IMR-90 (cell line): ENCODE measurements around the gene TK1. TPM values are rescaled to one million over a fixed set of nuclear protein-coding genes. Genes with fewer than 3 reads are reported as not detected.

ENCODE experiments used
- ATAC-seq: fragments of 200-7000 bp; cut with Tn5 transposase; 2 replicates; pipeline ENCODE4 v1.9.1; 2020; ENCODE audit warnings: low read depth, mild to moderate bottlenecking, moderate library complexity
- BruUV-seq: library from RNA; stranded (reverse); fragments of 400-500 nt; replicated peaks from 2 replicates; lab custom pipeline; 2021; lab: Mats Ljungman, UMichigan
- CTCF ChIA-PET: fragments of 300-600 bp; formaldehyde crosslinking; extraction: SDS; loops from one replicate; lab custom pipeline; 2021; ENCODE audit warnings: antibody characterized with exemption; lab: Yijun Ruan, JAX
- POLR2A ChIA-PET: fragments of 300-600 bp; sonication (Branson Sonifier 250); formaldehyde crosslinking; loops from one replicate; lab custom pipeline; 2022; ENCODE audit warnings: antibody characterized with exemption; ENCODE audit not compliant: unreplicated experiment; lab: Charles Lee
- DNase-seq: peaks from one replicate; pipeline ENCODE4 v3.0.0; 2013
- H2AFZ ChIP-seq: replicated peaks from 2 replicates; pipeline ENCODE3; 2013; ENCODE audit warnings: low read length, mild to moderate bottlenecking; ENCODE audit not compliant: poor library complexity
- H2AK5ac ChIP-seq: 2 replicates; pipeline ENCODE4 v1.6.1; 2013; ENCODE audit warnings: low read depth, low read length, inconsistent platforms
- H2AK9ac ChIP-seq: replicated peaks from 2 replicates; pipeline ENCODE3; 2013; ENCODE audit warnings: mild to moderate bottlenecking, low read depth, low read length, moderate library complexity; ENCODE audit not compliant: poor library complexity
- H2BK120ac ChIP-seq: 2 replicates; pipeline ENCODE4 v1.6.1; 2013; ENCODE audit warnings: low read depth, low read length, inconsistent platforms
- H2BK15ac ChIP-seq: 3 replicates; pipeline ENCODE4 v1.6.1; 2013; ENCODE audit warnings: low read depth, low read length, inconsistent platforms
- H2BK20ac ChIP-seq: 2 replicates; pipeline ENCODE4 v1.6.1; 2013; ENCODE audit warnings: low read depth, mild to moderate bottlenecking, inconsistent platforms, low read length, moderate library complexity
- H2BK5ac ChIP-seq: 2 replicates; pipeline ENCODE4 v1.6.1; 2013; ENCODE audit warnings: mild to moderate bottlenecking, low read depth, low read length, inconsistent platforms; ENCODE audit not compliant: poor library complexity, severe bottlenecking
- H3K14ac ChIP-seq: replicated peaks from 2 replicates; pipeline ENCODE4 v1.6.1; 2013; ENCODE audit warnings: low read depth, low read length, inconsistent platforms
- H3K18ac ChIP-seq: 2 replicates; pipeline ENCODE4 v1.6.1; 2013; ENCODE audit warnings: low read depth, low read length, control low read depth
- H3K23ac ChIP-seq: 2 replicates; pipeline ENCODE4 v1.6.1; 2013; ENCODE audit warnings: low read depth, low read length, inconsistent platforms
- H3K27ac ChIP-seq: 2 replicates; pipeline ENCODE4 v1.5.1; 2013; ENCODE audit warnings: mild to moderate bottlenecking, control low read depth, low read length; ENCODE audit not compliant: insufficient read depth
- H3K27me3 ChIP-seq: 2 replicates; pipeline ENCODE4 v1.6.1; 2013; ENCODE audit warnings: low read length; ENCODE audit not compliant: control insufficient read depth, insufficient read depth
- H3K36me3 ChIP-seq: 2 replicates; pipeline ENCODE4 v1.6.1; 2013; ENCODE audit warnings: low read length, mixed read lengths; ENCODE audit not compliant: control insufficient read depth, insufficient read depth
- H3K4ac ChIP-seq: 2 replicates; pipeline ENCODE4 v1.6.1; 2013; ENCODE audit warnings: low read depth, low read length, inconsistent platforms
- H3K4me1 ChIP-seq: 2 replicates; pipeline ENCODE4 v1.6.1; 2013; ENCODE audit warnings: low read length, mixed read lengths; ENCODE audit not compliant: control insufficient read depth, insufficient read depth
- H3K4me2 ChIP-seq: 2 replicates; pipeline ENCODE4 v1.6.1; 2013; ENCODE audit warnings: low read depth, mild to moderate bottlenecking, control low read depth, low read length, moderate library complexity
- H3K4me3 ChIP-seq: 2 replicates; pipeline ENCODE4 v1.5.1; 2013; ENCODE audit warnings: low read depth, mild to moderate bottlenecking, control low read depth, low read length, moderate library complexity; ENCODE audit not compliant: insufficient read depth
- H3K56ac ChIP-seq: 2 replicates; pipeline ENCODE4 v1.6.1; 2013; ENCODE audit warnings: low read length, inconsistent platforms; ENCODE audit not compliant: insufficient read depth; ENCODE audit errors: extremely low read depth
- H3K79me1 ChIP-seq, 2 experiments: 2 replicates each; pipeline ENCODE4 v1.6.1; 2013; ENCODE audit warnings: low read length in 2 of 2, inconsistent platforms in 1 of 2, low read depth in 1 of 2
- H3K9ac ChIP-seq: 2 replicates; pipeline ENCODE4 v1.6.1; 2013; ENCODE audit warnings: low read depth, low read length, control low read depth
- H3K9me1 ChIP-seq: 2 replicates; pipeline ENCODE4 v1.6.1; 2013; ENCODE audit warnings: low read length, inconsistent platforms; ENCODE audit not compliant: insufficient read depth
- H3K9me3 ChIP-seq: 2 replicates; pipeline ENCODE4 v1.6.1; 2013; ENCODE audit warnings: low read length; ENCODE audit not compliant: control insufficient read depth, insufficient read depth
- H4K20me1 ChIP-seq: 2 replicates; pipeline ENCODE4 v1.6.1; 2013; ENCODE audit warnings: low read length, inconsistent platforms; ENCODE audit not compliant: insufficient read depth
- H4K5ac ChIP-seq: 2 replicates; pipeline ENCODE4 v1.6.1; 2013; ENCODE audit warnings: mild to moderate bottlenecking, low read depth, low read length, control low read depth
- H4K8ac ChIP-seq, 2 experiments: 2 replicates each; pipeline ENCODE4 v1.6.1; 2013; ENCODE audit warnings: low read depth in 2 of 2, low read length in 2 of 2, control low read depth in 1 of 2, inconsistent platforms in 1 of 2
- H4K91ac ChIP-seq: 2 replicates; pipeline ENCODE4 v1.6.1; 2013; ENCODE audit warnings: low read depth, low read length, inconsistent platforms; ENCODE audit not compliant: insufficient read depth
- BHLHE40 ChIP-seq: fragments of 150-350 bp; IDR thresholded peaks from 2 replicates; pipeline ENCODE4 v1.6.1; 2016; ENCODE audit warnings: mild to moderate bottlenecking, low read depth, low read length
- CEBPB ChIP-seq: IDR thresholded peaks from 2 replicates; pipeline ENCODE4 v1.6.1; 2012; ENCODE audit warnings: low read depth, low read length, improper control_type of control experiment
- CHD1 ChIP-seq: IDR thresholded peaks from 2 replicates; pipeline ENCODE4 v1.6.1; 2012; ENCODE audit warnings: low read depth, low read length, improper control_type of control experiment
- CTCF ChIP-seq: conservative IDR thresholded peaks from 2 replicates; pipeline ENCODE4 v1.5.1; 2012; ENCODE audit warnings: mild to moderate bottlenecking, low read depth, low read length, improper control_type of control experiment
- ELK1 ChIP-seq: fragments of 150-350 bp; IDR thresholded peaks from 2 replicates; pipeline ENCODE4 v1.6.1; 2016; ENCODE audit warnings: low read depth, mild to moderate bottlenecking, low read length, moderate library complexity, borderline replicate concordance
- FOS ChIP-seq: fragments of 150-350 bp; IDR thresholded peaks from 2 replicates; pipeline ENCODE4 v1.6.1; 2016; ENCODE audit warnings: low read depth, low read length
- MAFK ChIP-seq: IDR thresholded peaks from 2 replicates; pipeline ENCODE4 v1.6.1; 2012; ENCODE audit warnings: low read depth, low read length, improper control_type of control experiment
- MAZ ChIP-seq: IDR thresholded peaks from 2 replicates; pipeline ENCODE4 v1.6.1; 2012; ENCODE audit warnings: low read depth, mild to moderate bottlenecking, low read length, improper control_type of control experiment, moderate library complexity, borderline replicate concordance
- MXI1 ChIP-seq: IDR thresholded peaks from 2 replicates; pipeline ENCODE4 v1.6.1; 2012; ENCODE audit warnings: low read depth, mild to moderate bottlenecking, low read length, moderate library complexity, borderline replicate concordance
- POLR2A ChIP-seq: IDR thresholded peaks from 2 replicates; pipeline ENCODE4 v1.6.1; 2012; ENCODE audit warnings: mild to moderate bottlenecking, low read depth, low read length
- RAD21 ChIP-seq: IDR thresholded peaks from 2 replicates; pipeline ENCODE4 v1.6.1; 2012; ENCODE audit warnings: low read length, improper control_type of control experiment
- RCOR1 ChIP-seq: IDR thresholded peaks from 2 replicates; pipeline ENCODE4 v1.6.1; 2012; ENCODE audit warnings: mild to moderate bottlenecking, low read length, improper control_type of control experiment; ENCODE audit not compliant: insufficient replicate concordance
- RFX5 ChIP-seq: IDR thresholded peaks from 2 replicates; pipeline ENCODE4 v1.8.0; 2012; ENCODE audit warnings: low read depth, mild to moderate bottlenecking, low read length, moderate library complexity
- SMC3 ChIP-seq: fragments of 150-350 bp; IDR thresholded peaks from 2 replicates; pipeline ENCODE4 v1.6.1; 2016; ENCODE audit warnings: low read depth, mild to moderate bottlenecking, antibody characterized with exemption, low read length, moderate library complexity
- USF2 ChIP-seq: fragments of 150-350 bp; IDR thresholded peaks from 2 replicates; pipeline ENCODE4 v1.6.1; 2017; ENCODE audit warnings: mild to moderate bottlenecking, antibody characterized with exemption, low read length, low read depth
- WGBS, 2 experiments: methylation state at CpG; one replicate each; pipeline versions ENCODE4 v1.1.5 to v1.1.7; 2013; ENCODE audit warnings: missing lambda C conversion rate in 2 of 2; ENCODE audit not compliant: insufficient read length in 1 of 2; ENCODE audit errors: extremely low coverage in 2 of 2; 5-methylcytosine and 5-hydroxymethylcytosine counted together
- dilution Hi-C: fragments of 300-500 bp; cut with HindIII; formaldehyde crosslinking; loops from one replicate; pipeline ENCODE4 v1.14.3; 2018; ENCODE audit warnings: low sequenced_read_pairs; ENCODE audit not compliant: unreplicated experiment
- in situ Hi-C: fragments of 300-500 bp; cut with MboI; formaldehyde crosslinking; loops from 3 replicates; pipeline ENCODE4 v1.14.3; 2019; ENCODE audit warnings: low sequenced_read_pairs, inconsistent platforms, mixed read lengths
- intact Hi-C: fragments of 100-400 bp; cut with micrococcal nuclease; formaldehyde crosslinking; loops from 2 replicates; pipeline ENCODE4 v1.10.0; 2022
- polyA plus RNA-seq, 3 experiments: library from polyadenylated mRNA; depleted of rRNA; stranded (reverse); fragments of >200 nt; gene quantifications; 2 replicates each; pipeline ENCODE4 v1.2.3, GENCODE V29; 2012; ENCODE audit warnings: low replicate concordance in 1 of 3
- total RNA-seq: library from RNA; depleted of rRNA; stranded (reverse); fragments of >200 nt; gene quantifications from 2 replicates; pipeline ENCODE4 v1.2.3, GENCODE V29; 2012

The TK1 gene
- total and polyA plus RNA-seq, 2 of the 4 experiments (the other 2 are of a cell fraction), result 150 to 219 TPM

GRCh38 chr17:78205124-78205775 is 18.4 kb upstream of the TK1 start:
- no peak overlapping the region for H4K8ac ChIP-seq
- no peaks in the 10 kb centered on the region for H3K4me1 ChIP-seq
- H3K9me3 ChIP-seq, result no peaks in the 10 kb centered on the region
- no peak for TF ChIP-seq MAFK
- no peak for TF ChIP-seq RFX5
- TF ChIP-seq MAZ, result no peak
- TF ChIP-seq MXI1, result no peak
- no peak for TF ChIP-seq RCOR1
- no peak for TF ChIP-seq FOS
- TF ChIP-seq POLR2A, result no peak
- TF ChIP-seq USF2, result no peak
- TF ChIP-seq CHD1, result no peak
- no peak for TF ChIP-seq RAD21
- TF ChIP-seq SMC3, result no peak
- TF ChIP-seq CEBPB, result no peak
- no peak for TF ChIP-seq BHLHE40
- TF ChIP-seq CTCF, result no peak
- TF ChIP-seq ELK1, result no peak
- no peak overlapping the region for H3K23ac ChIP-seq
- no peaks in the 10 kb centered on the region for H4K20me1 ChIP-seq
- no peak overlapping the region for H2AFZ ChIP-seq
- H2BK5ac ChIP-seq, result no peak overlapping the region
- H2BK120ac ChIP-seq, result no peak overlapping the region
- no peak overlapping the region for H3K18ac ChIP-seq
- no peak overlapping the region; the same call in 1 of the 2 replicates for H3K56ac ChIP-seq
- no peak overlapping the region for H2BK15ac ChIP-seq
- H3K14ac ChIP-seq, result no peak overlapping the region
- H3K4me3 ChIP-seq, result no peak overlapping the region
- no TSS peak for BruUV-seq
- H3K9ac ChIP-seq, result no peak overlapping the region
- ATAC-seq, result no peak
- no peaks in the 10 kb centered on the region for H3K9me1 ChIP-seq
- H3K4me2 ChIP-seq, result no peak overlapping the region
- dilution Hi-C loops, result no loop called here
- ChIA-PET CTCF (no interaction called here), POLR2A (no interaction called here)
- H4K91ac ChIP-seq, result no peak overlapping the region
- peaks cover 4% of the 10 kb centered on the region; the same call in 1 of the 2 replicates for H3K36me3 ChIP-seq
- intact Hi-C loops, result no loop called here
- no peak overlapping the region for H2BK20ac ChIP-seq
- no peak overlapping the region for H3K4ac ChIP-seq
- no peaks in the 10 kb centered on the region for H3K27me3 ChIP-seq
- no peak for DNase-seq
- H2AK5ac ChIP-seq, result no peak overlapping the region
- H2AK9ac ChIP-seq, result no peak overlapping the region
- no peak overlapping the region for H4K5ac ChIP-seq
- no peaks in the 10 kb centered on the region; a peak in 1 of 4 replicates for H3K79me1 ChIP-seq
- 91% methylated on average over 10 of the region's 17 CpGs; no CpG with 5 or more reads in 1 of the 2 experiments for WGBS, 2 experiments
- H3K27ac ChIP-seq, result no peak overlapping the region
- in situ Hi-C loops, result no loop called here
